ENCODE results near the gene ELAVL3.
"Not testable (repeated sequence)": the region's sequence is repeated elsewhere in the genome, so short reads cannot be mapped to it uniquely, and the experiment has no call there.

Gene ELAVL3

DNA sequence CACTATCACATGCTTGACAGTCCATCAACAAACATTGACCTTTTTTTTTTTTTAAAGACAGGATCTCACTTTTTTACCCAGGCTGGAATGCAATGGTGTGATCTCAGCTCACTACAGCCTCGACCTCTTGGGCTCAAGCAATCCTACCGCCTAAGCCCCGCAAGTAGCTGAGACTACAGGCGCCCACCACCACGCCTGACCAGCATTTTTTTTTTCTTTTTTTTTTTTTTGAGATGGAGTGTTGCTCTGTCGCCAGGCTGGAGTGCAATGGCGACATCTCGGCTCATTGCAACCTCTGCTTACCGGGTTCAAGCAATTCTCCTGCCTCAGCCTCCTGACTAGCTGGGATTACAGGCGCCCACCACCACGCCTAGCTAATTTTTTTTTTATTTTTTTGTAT is 21.9 kb downstream of the ELAVL3 start:
- DNase-seq, result not testable (repeated sequence)

DNA sequence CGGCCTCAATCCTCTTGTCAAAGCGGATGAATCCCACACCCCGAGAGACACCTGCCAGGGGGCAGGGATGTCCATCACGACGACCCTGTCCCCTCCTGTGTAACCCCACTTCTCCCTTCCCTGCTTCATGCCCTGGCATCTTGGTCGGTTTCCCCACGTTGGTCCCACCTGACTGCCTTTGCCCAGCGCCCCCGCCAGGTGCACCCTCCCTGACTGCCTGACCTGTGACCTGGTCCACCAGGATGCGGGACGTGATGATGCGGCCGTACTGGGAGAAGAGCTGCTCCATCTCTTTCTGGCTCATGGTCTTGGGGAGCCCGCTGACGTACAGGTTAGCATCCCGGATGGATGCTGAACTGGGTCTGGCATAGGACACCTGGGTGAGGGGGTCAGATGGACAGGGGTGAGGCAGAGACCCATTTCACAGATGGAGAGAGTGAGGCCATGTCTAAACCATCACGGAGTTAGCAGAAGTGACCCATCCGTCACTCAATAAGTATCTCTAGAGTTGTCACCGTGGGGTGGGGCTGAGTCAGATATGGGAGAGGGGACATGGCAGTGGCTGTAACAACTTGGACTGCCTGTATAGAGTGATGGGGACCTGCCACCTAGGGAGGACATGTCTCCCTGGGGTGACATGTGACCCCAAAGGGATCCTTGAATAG is 22.5 kb downstream of the ELAVL3 start:
- no peak for DNase-seq

DNA sequence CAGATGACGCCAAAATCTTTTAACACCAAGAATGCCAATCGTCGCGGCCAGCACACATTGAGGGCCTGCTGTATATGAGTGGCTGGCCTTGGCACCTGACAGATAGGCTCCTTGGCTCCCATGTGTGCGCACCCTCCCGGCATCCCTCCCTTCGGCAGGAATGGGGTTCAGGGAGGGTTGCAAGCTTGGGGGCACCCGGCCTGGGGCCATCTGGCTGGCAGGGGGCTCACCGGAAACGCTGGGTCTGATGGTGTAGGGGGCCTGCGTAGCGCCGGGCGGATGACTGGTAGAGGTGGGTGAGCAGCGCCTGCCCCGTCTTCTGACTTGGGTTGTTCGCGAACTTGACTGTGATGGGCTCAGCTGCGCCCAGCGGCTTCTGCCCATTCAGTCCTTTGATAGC is 23.0 kb downstream of the ELAVL3 start:
- no peak for DNase-seq

DNA sequence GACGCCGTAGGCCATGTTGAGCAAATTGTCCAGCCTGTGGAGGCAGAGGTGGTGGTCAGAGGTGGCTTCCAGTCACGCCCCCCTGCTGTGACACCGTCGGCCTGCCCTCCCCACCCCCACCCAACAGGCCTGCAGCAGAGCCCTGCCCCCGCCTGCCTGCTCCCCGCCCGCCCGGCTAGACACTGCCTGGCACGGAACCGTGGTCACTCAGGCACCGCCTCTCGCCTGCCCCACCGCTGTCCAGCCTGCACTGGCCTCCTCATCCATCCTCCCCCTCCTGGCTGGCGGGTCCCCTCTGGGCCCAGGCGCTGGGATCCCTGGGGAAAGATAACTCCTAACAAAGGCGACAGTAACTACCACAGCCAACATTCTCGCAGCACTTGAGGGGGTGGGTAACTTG is 23.7 kb downstream of the ELAVL3 start:
- DNase-seq, result no peak

DNA sequence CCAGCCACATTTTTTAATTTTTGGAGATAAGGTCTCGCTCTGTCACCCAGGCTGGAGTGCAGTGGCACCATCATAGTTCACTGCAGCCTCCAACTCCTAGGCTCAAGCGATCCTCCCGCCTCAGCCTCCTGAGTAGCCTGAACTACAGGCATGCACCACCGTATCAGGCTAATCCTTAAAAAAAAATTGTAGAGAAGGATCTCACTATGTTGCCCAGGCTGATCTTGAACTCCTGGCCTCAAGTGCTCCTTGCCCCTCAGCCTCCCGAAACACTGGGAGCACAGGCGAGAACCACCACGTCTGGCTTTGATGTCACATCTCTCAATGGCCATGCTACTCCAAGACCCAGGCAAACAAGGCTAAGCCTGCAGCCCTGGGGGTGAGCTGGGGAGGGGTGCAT is 24.2 kb downstream of the ELAVL3 start:
- DNase-seq, result no peak

DNA sequence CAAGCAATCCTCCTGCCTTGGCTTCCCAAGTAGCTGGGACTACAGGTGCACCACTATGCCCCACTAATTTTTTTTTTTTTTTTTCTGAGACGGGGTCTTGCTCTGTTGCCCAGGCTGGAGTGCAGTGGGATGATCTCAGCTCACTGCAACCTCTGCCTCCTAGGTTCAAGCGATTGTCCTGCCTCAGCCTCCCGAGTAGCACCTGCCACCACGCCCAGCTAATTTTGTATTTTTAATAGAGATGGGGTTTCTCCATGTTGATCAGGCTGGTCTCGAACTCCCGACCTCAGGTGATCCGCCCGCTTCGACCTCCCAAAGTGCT is 25.7 kb downstream of the ELAVL3 start:
- DNase-seq, result not testable (repeated sequence)

DNA sequence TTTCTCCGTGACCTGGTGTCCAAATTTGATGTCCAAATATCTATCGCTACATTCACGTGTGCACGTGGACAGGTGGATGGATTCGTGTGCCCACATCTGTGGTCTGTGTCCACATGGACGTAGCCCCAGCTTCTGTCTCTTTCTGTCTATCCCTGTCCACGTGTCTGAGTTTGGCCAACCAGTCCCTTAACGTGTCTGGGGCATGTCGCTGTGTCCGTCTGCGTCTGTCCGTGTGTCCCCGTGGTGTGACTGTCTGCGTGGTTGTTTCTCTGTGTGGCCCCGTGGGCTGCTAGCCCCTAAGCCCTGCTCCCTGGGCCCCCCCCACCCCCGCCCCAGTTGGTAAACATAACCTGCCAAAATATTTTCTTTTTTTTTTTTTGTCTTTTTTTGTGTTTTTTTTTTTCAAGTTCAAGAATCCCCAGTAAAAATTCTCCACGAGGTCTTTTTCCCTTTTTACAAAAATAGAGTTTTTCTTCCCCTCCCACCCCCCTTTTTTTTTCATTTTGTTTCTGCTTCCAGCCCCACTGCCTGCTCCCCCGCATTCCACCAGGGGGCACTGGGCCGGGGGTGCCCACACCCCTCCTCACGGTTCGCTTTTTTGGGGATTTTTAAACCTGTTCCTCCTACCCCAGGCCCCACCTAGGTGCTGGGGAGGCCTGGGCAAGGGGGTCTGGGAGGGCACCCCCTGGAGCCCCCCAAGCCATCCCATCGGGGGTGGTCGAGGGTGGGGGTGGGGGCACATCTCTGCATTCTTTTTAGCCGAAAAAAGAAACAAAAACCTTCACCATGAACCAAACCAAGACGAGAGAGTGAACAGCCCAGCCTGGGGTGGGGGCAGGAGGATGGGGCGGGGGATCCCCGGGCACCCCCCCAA is 27.1 kb downstream of the ELAVL3 start:
- no peak for DNase-seq

DNA sequence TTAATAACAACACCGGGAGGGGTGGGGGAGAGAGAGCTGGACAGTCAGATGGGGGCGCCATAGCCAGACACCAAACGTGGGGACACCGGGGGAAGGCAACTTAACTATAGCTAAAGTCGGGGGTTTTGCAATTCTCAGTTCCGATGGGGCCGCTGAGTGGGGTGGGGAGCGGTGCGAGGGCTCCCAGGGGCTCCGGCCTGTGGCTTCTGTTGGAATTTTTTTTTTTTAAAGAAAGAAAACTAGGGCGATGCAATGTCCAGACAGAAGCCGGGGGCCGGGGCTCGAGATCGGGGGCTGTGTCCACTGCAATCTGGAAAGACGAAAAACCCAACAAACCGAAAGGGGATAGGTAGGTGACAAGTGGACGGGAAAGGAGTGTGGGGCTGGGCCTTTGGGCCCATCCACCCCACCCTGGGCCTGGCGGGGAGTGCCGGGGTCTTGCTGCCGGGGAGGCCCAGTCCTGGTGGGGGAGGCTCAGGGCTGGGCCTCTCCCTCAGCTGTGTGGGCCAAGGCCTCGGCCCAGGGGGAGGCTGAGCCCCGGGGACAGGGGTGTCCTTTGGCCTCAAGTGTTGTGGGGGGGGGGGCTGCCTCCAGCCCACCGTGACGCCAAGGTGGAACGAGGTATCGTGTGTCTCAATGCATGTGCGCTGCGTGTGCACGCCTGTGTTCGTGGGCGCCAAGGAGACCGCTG is 28.1 kb downstream of the ELAVL3 start:
- DNase-seq, result no peak

DNA sequence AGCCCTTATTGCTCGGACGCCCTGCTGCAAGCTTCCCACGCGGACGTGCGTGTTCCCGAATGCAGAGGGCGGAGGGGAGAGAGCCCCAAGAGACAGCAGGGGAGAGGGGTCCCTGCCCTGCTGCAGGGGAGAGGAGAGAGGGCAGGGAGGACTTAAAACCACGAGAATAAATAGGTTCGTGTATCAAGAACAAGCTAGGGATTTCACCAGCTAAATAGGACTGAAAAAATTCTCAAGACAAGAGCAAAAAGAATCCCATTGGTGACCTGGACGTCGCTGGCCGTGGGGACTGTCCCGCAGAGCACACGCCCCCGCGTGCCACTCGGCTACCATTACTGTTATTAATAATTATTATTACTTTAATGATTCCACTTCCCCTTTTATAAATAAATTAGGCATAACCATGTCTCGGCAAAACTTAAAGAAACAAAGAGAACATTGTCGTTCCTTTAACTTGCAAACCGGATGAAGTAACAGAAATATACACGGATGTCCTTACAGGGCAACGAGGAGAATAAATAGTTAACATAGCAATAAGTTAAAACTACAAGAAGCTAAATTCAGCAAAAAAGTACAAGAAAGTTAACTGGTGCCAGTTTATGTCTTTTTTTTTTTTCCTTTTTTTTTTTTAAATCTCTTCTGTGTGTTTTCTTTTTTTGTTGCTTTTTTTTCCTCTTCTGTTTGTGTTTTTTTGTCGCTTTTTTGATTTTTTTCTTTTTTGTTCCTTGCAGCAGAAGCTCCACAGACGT is 28.8 kb downstream of the ELAVL3 start:
- peak in 1 of 3 experiments; percentile 25 for DNase-seq

DNA sequence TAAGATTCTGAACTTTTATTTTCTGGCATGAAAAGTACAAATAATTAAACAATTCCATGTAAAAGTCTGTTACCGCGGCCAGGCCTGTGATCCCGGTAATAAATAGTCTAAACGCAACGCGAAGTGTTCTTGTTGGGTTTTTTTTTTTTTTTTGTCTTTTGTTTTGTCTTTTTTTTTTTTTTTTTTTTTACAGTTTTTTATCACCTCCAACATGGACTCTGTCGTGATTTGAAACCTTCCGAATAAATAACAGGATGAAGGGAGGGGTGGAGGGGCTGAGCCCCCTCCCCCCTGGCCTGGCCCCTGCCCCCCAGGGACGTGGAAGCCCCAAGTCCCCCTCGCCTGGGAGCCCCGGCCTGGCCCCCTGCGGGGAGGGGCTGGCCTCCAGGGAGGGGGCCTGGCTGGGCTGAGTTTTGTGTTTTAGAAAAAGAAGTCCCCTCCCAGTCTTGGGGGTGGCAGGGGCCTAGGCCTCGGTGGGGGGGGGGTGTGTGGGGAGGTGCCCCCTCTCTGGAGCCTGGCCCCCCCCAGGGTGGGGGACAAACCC is 29.4 kb downstream of the ELAVL3 start:
- DNase-seq, result peak in 1 of 3 experiments; percentile 40

DNA sequence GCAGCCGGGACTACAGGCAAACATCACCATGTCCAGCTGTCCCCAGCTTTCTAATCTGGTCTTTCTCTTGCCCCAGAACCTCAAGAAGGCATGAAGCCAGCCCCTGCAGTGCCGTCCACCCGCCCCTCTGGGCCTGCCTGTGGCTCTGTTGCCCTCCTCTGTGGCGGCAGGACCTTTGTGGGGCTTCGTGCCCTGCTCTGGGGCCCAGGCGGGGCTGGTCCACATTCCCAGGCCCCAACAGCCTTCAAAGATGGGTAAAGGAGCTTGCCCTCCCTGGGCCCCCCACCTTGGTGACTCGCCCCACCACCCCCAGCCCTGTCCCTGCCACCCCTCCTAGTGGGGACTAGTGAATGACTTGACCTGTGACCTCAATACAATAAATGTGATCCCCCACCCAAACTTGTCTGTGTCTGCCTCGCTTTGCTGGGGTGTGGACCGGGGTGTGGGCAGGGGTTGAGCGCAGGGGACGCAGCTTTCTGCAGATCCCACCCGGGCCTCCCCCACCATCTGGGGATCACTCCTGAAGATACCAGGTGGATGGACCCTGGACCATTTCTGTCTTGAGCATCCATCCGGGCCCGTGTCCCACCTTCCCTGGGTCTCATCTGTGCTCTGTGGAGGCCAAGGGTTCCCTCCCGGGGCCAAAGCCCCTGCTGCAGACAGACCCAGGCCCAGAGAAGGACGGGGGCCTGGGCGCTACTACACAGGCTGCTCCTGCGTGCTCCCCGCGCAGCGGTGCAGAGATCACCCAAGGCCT is 30.1 kb downstream of the ELAVL3 start:
- peak in 2 of 3 experiments; percentile 17 to 40 for DNase-seq

DNA sequence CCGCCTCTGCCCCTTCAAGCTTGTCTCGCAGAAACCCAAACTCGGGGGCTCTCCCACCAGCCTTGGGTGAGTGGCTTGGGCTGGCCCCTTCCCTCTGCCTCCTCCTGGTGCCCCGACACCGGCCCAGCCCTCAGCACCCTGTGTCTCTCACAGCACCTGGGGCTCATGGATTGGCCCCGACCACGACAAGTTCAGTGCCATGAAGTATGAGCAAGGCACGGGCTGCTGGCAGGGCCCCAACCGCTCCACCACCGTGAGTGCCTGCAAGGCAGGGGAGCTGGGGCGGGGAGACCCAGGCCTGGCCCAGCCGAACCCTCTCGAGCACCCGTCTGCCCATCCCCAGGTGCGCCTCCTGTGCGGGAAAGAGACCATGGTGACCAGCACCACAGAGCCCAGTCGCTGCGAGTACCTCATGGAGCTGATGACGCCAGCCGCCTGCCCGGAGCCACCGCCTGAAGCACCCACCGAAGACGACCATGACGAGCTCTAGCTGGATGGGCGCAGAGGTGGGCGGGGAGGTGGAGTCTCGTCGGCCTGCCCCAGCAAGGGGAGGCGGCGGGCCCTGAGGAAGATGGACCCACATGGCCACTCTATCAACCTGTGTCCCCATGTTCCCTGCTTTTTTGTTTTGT is 31.8 kb downstream of the ELAVL3 start:
- DNase-seq, result no peak

DNA sequence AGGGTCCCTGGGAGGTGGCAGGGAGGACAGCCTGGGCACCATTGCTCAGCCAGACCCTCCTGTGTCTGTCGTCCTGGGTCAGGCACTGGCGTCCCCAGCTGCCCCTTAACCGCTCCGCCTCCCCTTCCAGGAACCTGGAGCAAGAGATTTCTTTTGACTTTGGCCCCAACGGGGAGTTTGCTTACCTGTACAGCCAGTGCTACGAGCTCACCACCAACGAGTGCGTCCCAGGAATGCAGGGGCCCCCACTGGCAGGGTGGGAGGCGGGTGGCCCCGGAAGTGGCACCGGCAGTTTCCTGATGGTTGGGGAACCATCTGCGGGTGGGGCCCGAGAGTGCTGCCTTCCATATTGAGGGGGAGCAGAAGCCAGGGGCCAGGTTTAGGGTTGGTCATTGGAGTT is 32.4 kb downstream of the ELAVL3 start:
- no peak for DNase-seq

DNA sequence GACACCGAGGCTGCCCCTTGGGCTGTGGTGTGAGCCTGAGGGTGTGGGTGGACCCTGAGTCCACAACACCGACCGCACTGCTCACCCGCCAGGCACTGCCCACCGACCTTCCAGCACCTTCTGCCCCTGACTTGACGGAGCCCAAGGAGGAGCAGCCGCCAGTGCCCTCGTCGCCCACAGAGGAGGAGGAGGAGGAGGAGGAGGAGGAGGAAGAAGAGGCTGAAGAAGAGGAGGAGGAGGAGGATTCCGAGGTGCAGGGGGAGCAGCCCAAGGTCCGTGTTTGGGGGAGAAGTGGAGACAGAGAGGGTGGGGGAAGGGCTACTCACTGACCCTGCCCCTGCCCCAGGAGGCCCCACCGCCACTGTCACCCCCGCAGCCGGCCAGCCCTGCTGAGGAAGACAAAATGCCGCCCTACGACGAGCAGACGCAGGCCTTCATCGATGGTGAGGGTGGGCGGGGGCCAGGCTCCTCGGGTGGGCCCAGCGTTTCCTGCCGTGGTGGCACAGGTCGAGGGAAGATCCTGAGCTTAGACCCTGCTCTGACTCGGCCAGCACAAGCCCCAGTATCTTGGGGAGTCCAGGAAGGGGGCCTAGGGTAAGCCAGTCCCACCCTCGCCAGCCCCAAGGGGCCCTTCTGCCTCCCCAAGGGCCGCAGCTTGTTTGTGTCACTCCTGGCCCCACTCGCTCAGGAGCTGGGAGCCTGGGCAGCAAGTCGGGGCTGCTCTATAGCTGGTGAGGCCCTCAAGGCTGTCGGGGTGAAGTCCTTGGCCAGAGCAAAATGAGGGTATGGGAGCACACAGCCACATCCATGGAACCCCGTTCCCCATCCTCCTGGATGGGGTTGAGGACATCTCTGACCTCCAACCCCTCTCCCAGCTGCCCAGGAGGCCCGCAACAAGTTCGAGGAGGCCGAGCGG is 33.2 kb downstream of the ELAVL3 start:
- no peak for DNase-seq

DNA sequence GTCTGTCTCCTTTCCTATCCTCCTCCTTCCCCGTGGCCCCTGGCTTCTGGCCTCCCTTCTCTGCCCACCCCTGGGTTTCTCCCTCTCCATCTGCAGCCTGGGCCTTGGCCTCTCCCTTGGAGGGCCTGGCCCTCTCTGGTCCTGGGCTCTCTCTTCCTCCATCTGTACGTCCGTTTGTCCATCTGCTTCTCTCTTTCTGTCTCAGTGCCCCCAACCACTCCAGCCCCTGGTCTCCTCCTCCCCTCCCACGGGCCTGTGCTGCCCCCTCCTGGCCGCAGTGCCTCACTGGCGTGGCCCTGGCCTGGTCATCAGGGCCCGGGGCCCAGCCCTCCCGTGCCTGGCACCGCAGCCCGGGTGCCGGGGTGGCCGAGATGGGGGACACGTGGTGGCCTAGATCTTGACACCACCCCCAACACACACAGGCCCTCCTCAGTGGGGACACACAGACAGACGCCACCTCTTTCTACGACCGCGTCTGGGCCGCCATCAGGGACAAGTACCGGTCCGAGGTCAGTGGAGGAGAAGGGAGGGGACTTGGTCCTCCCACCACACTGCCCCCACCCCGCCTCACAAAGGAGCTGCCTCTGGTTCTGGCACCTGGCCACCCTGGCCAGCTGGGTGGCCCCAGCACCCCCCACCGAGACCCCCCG is 34.1 kb downstream of the ELAVL3 start:
- DNase-seq, result peak; percentile 3 to 59 (median 38)

DNA sequence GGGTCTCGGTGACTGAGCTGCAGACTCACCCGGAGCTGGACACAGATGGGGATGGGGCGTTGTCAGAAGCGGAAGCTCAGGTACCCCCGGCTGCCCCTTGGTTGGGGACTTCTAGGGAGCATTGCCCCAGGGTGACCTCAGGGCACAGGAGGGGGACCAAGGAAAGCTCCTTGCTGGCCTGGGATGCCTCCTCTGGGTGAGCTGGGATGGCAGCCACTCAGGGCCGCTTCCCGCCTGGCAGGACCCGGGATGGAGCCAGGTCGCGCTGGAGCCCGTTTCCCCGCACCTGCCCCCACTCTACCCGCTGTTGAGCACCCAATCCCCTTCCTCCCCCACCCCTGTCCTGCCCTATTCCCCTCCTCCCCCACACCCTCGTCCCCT is 34.6 kb downstream of the ELAVL3 start:
- DNase-seq, result no peak

DNA sequence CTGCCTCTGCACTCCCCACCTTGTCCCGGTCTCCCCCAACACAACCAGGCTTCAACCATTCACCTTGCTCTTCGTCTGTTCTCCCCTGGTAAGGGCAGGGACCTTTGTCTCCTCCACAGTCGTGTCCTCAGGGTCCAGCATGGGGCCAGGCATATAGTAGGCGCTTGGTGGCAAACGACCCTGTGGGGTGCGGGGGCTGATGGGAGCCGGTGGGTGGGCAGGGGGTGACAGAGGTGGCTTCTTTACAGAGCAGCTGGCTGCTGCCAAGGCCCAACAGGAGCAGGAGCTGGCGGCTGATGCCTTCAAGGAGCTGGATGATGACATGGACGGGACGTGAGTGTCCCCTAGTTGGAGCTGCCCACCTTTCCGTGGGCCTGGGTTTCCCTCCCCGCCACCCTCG is 35.7 kb downstream of the ELAVL3 start:
- DNase-seq, result no peak

DNA sequence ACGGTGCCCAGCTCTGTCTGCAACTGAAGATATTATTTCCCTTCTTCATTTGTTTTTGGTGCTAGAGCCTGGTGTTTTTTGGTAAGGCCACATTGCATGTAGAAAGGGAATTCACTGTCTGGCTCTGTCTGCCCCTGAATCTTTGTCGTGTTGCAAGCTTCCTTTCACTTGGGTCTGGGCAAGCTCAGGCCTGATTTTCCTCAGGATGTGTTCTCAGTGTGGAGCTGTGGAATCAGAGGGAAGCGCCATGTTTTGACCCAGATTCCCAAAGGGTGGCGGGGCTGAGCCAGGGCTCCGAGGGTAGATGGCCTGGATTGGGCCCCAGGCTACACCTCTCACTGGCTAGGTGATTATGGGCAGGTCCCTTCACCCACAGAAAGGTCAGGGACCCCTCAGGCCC is 36.8 kb downstream of the ELAVL3 start:
- DNase-seq, result no peak

DNA sequence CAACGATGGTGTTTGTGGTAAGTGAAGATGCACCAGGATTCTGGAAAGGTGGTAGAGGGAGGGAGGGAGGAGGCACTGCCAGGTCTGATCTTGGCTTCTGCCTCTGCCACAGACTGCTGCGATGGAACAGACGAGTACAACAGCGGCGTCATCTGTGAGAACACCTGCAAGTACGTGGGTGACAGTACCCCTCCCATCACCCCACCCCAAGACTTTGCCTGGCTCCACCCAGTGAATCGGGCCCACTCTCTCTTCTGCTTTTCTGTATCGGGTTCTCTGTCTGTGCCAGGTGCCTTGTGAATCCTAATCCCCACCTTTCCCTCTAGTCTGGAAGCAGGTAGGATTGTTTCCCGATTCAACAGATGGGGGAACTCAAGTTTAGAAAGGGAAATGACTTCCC is 42.9 kb downstream of the ELAVL3 start:
- DNase-seq, result no peak

DNA sequence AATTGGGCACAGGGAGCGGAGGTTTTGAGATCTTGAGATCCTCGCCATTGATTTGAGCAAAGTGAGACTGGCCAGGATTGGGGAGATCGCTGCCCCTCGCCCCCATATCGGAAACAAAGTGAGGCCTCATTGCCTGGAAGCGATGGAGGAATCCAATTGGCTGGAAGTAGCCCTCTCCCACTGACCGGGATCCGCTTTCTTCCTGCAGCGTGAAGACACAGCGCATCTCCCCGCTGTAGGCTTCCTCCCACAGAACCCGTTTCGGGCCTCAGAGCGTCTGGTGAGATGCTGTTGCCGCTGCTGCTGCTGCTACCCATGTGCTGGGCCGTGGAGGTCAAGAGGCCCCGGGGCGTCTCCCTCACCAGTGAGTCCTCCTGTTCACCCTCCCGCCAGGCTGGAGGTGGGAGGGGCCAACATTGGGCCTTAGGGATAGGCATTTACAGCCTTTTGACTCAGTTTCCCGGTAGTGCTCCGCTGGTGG is 45.0 kb downstream of the ELAVL3 start:
- DNase-seq, result peak in 1 of 3 experiments; percentile 78

Measured in NCI-H1417 (cell line).